Keratinocyte (primary cell): ENCODE measurements around the gene RSPO3. TPM values are rescaled to one million over a fixed set of nuclear protein-coding genes. Genes with fewer than 3 reads are reported as not detected.

Experiments
- DNase-seq: peaks from one replicate; pipeline ENCODE4 v3.0.0-alpha.2; 2011; ENCODE audit warnings: low read depth, missing footprints, low spot score
- FAIRE-seq: peaks from 2 replicates; lab custom pipeline; 2011; peaks lifted over from hg19 to GRCh38; lab: Jason Lieb, UNC
- H2AFZ ChIP-seq: 2 replicates; pipeline ENCODE4 v1.6.0; 2012; ENCODE audit warnings: low read length, control low read depth, inconsistent platforms; ENCODE audit not compliant: control insufficient read depth
- H3K27ac ChIP-seq: 2 replicates; pipeline ENCODE4 v1.5.1; 2011; ENCODE audit warnings: low read length; ENCODE audit not compliant: control insufficient read depth, insufficient read depth
- H3K27me3 ChIP-seq: 3 replicates; pipeline ENCODE4 v1.6.0; 2011; ENCODE audit warnings: low read length; ENCODE audit not compliant: control insufficient read depth, insufficient read depth; ENCODE audit errors: extremely low read depth
- H3K36me3 ChIP-seq, 2 experiments: 2 replicates in 1 of 2; 3 replicates in 1 of 2; pipeline ENCODE4 v1.5.1; 2011; ENCODE audit warnings: low read length in 2 of 2, mild to moderate bottlenecking in 1 of 2; ENCODE audit not compliant: control insufficient read depth in 2 of 2, insufficient read depth in 2 of 2; ENCODE audit errors: extremely low read depth in 1 of 2
- H3K4me1 ChIP-seq: 3 replicates; pipeline ENCODE4 v1.5.1; 2011; ENCODE audit warnings: low read length; ENCODE audit not compliant: control insufficient read depth, insufficient read depth; ENCODE audit errors: extremely low read depth
- H3K4me2 ChIP-seq: 3 replicates; pipeline ENCODE4 v1.6.0; 2011; ENCODE audit warnings: low read depth, low read length; ENCODE audit not compliant: control insufficient read depth, insufficient read depth; ENCODE audit errors: extremely low read depth
- H3K4me3 ChIP-seq, 3 experiments: fragments of 200-600 bp in 1 of 3; sonication (generic) in 1 of 3; 2 replicates in 2 of 3; 3 replicates in 1 of 3; pipeline ENCODE4 v1.5.1; 2011 to 2016; ENCODE audit warnings: low read length in 3 of 3, mild to moderate bottlenecking in 3 of 3, control low read depth in 2 of 3, inconsistent platforms in 1 of 3, low read depth in 1 of 3, mixed read lengths in 1 of 3, mixed run types in 1 of 3, moderate library complexity in 1 of 3; ENCODE audit not compliant: control insufficient read depth in 2 of 3, insufficient read depth in 2 of 3; ENCODE audit errors: extremely low read depth in 1 of 3
- H3K79me2 ChIP-seq: 2 replicates; pipeline ENCODE4 v1.6.0; 2012; ENCODE audit warnings: low read length; ENCODE audit not compliant: control insufficient read depth, insufficient read depth
- H3K9ac ChIP-seq: 3 replicates; pipeline ENCODE4 v1.6.0; 2011; ENCODE audit warnings: low read length; ENCODE audit not compliant: control insufficient read depth, insufficient read depth; ENCODE audit errors: extremely low read depth
- H3K9me1 ChIP-seq: 3 replicates; pipeline ENCODE4 v1.6.0; 2011; ENCODE audit warnings: low read length; ENCODE audit not compliant: control insufficient read depth, insufficient read depth; ENCODE audit errors: extremely low read depth
- H3K9me3 ChIP-seq: 2 replicates; pipeline ENCODE4 v1.5.1; 2012; ENCODE audit warnings: low read depth, low read length; ENCODE audit not compliant: control insufficient read depth
- H4K20me1 ChIP-seq: 3 replicates; pipeline ENCODE4 v1.6.0; 2011; ENCODE audit warnings: low read length; ENCODE audit not compliant: control insufficient read depth, insufficient read depth; ENCODE audit errors: extremely low read depth
- EZH2 ChIP-seq: IDR thresholded peaks from one replicate; pipeline ENCODE4 v1.6.1; 2012; ENCODE audit warnings: inconsistent platforms, mild to moderate bottlenecking, low read length, moderate library complexity
- dilution Hi-C: fragments of 300-500 bp; cut with MboI; formaldehyde crosslinking; loops from one replicate; pipeline ENCODE4 v1.7.0; 2020; ENCODE audit warnings: low sequenced_read_pairs; ENCODE audit not compliant: extremely low pct_ligation_motif_present
- polyA plus RNA-seq, 5 experiments: library from polyadenylated mRNA; depleted of rRNA in 3 of 5; stranded (reverse) in 3 of 5; stranded (forward) in 1 of 5; unstranded in 1 of 5; fragments of >200 nt; gene quantifications; 1 replicate in 1 of 5; 2 replicates in 3 of 5; 3 replicates in 1 of 5; pipeline versions ENCODE4 v1.2.1 to v1.2.3, GENCODE V29; 2011 to 2012; ENCODE audit warnings: missing spikeins in 2 of 5, low read depth in 1 of 5, low replicate concordance in 1 of 5
- TF ChIP-seq, protein P1 (sequence below), 3 experiments: IDR thresholded peaks in 1 of 3; conservative IDR thresholded peaks in 1 of 3; optimal IDR thresholded peaks in 1 of 3; 2 replicates in 2 of 3; 3 replicates in 1 of 3; pipeline versions ENCODE3 to v1.5.1; 2011; ENCODE audit warnings: low read length in 3 of 3, mild to moderate bottlenecking in 3 of 3, moderate library complexity in 2 of 3, control low read depth in 1 of 3, inconsistent platforms in 1 of 3; ENCODE audit not compliant: insufficient read depth in 2 of 3; ENCODE audit errors: extremely low read depth in 1 of 3

Gene RSPO3
- polyA plus RNA-seq, 1 donor (not counting 4 experiments of a cell fraction or from before 2014, with no cell fraction given), result not detected

- Histone ChIP-seq H3K36me3 (no peaks in the 10 kb centered on the region), H3K4me3 (no peak overlapping the region), H3K9me3 (no peaks in the 10 kb centered on the region), H3K27ac (no peak overlapping the region), H3K4me2 (no peak overlapping the region), H4K20me1 (no peaks in the 10 kb centered on the region), H3K9me1 (no peaks in the 10 kb centered on the region), H2AFZ (no peak overlapping the region), H3K27me3 (peaks cover 3% of the 10 kb centered on the region), H3K79me2 (no peaks in the 10 kb centered on the region), H3K4me1 (no peaks in the 10 kb centered on the region), H3K9ac (no peak overlapping the region)
- TF ChIP-seq EZH2, result no peak
- TF ChIP-seq, protein P1, sequence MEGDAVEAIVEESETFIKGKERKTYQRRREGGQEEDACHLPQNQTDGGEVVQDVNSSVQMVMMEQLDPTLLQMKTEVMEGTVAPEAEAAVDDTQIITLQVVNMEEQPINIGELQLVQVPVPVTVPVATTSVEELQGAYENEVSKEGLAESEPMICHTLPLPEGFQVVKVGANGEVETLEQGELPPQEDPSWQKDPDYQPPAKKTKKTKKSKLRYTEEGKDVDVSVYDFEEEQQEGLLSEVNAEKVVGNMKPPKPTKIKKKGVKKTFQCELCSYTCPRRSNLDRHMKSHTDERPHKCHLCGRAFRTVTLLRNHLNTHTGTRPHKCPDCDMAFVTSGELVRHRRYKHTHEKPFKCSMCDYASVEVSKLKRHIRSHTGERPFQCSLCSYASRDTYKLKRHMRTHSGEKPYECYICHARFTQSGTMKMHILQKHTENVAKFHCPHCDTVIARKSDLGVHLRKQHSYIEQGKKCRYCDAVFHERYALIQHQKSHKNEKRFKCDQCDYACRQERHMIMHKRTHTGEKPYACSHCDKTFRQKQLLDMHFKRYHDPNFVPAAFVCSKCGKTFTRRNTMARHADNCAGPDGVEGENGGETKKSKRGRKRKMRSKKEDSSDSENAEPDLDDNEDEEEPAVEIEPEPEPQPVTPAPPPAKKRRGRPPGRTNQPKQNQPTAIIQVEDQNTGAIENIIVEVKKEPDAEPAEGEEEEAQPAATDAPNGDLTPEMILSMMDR (optimal IDR thresholded peaks at IDR 0.05 in 1 of 3, IDR thresholded peaks at IDR 0.05 in 1 of 3, conservative IDR thresholded peaks at IDR 0.05 in 1 of 3; ENCODE audit: extremely low read depth in 1 of 3, insufficient read depth in 2 of 3, low read length in 3 of 3), result no peak
- dilution Hi-C loops, result no loop called here
- no peak for DNase-seq
- FAIRE-seq, result no peak
Observed at GRCh38 chr6:127177923-127178231, 59.4 kb downstream of the RSPO3 start.

DNA sequence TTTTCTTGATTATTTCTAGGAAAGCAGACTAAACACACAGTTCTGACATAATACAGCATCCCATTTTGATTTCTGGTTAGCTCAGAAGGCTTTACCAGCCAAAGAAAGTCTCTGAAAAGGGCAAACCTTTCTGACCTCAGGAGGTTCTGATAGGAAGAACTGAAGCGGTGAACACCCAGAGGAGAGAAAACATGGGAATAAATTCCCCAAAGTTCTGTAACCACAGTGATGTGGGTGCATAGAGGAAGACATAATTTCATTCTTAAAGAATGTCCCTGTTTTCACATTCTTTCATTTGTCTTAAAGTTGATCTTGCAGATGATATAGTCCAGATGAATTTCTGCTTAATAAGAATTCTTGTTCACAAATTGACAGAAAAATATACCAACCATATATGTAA is 60.3 kb downstream of the RSPO3 start:
- Histone ChIP-seq H3K4me1 (no peaks in the 10 kb centered on the region), H3K36me3 (no peaks in the 10 kb centered on the region), H3K9me1 (no peaks in the 10 kb centered on the region), H3K27me3 (no peaks in the 10 kb centered on the region), H3K4me2 (no peak overlapping the region), H3K9ac (no peak overlapping the region), H3K9me3 (no peaks in the 10 kb centered on the region), H2AFZ (no peak overlapping the region), H3K4me3 (no peak overlapping the region), H4K20me1 (no peaks in the 10 kb centered on the region), H3K79me2 (no peaks in the 10 kb centered on the region), H3K27ac (no peak overlapping the region)
- no peak for TF ChIP-seq EZH2
- TF ChIP-seq, protein P1 (optimal IDR thresholded peaks at IDR 0.05 in 1 of 3, IDR thresholded peaks at IDR 0.05 in 1 of 3, conservative IDR thresholded peaks at IDR 0.05 in 1 of 3; ENCODE audit: extremely low read depth in 1 of 3, insufficient read depth in 2 of 3, low read length in 3 of 3), result no peak
- no peak for DNase-seq
- no peak for FAIRE-seq
- dilution Hi-C loops, result no loop called here
